Activated T-cell treated with anti-CD3 and anti-CD28 coated beads, Interleukin-2, amount 50 U/mL, for 72 hours (primary cell): ENCODE results near the gene AIDA. TPM values are rescaled to one million over a fixed set of nuclear protein-coding genes. Genes with fewer than 3 reads are reported as not detected.

Source experiments
- ATAC-seq, 2 donors: fragments of 150-1000 bp; cut with Tn5 transposase; replicated peaks in 1 of 2; 2 replicates each; pipeline ENCODE4 v1.10.0; 2021; ENCODE audit warnings: moderate library complexity in 2 of 2, mild to moderate bottlenecking in 1 of 2
- DNase-seq, 2 donors: peaks; one replicate each; pipeline ENCODE4 v3.0.0; 2021 to 2022; ENCODE audit warnings: mixed read lengths in 1 of 2
- H3K27ac Mint-ChIP-seq: one replicate; pipeline ENCODE4 v1.8.0; 2022; ENCODE audit warnings: mild to moderate bottlenecking, moderate library complexity, mixed read lengths
- H3K27me3 Mint-ChIP-seq: one replicate; pipeline ENCODE4 v1.8.0; 2022; ENCODE audit warnings: low read depth, mixed read lengths
- H3K36me3 Mint-ChIP-seq, 2 donors: one replicate each; pipeline ENCODE4 v1.8.0; 2022; ENCODE audit warnings: mixed read lengths in 2 of 2, mild to moderate bottlenecking in 1 of 2; ENCODE audit not compliant: insufficient read depth in 2 of 2
- H3K4me1 Mint-ChIP-seq: one replicate; pipeline ENCODE4 v1.8.0; 2022; ENCODE audit warnings: low read depth, mixed read lengths
- H3K4me3 Mint-ChIP-seq, 2 donors: one replicate each; pipeline ENCODE4 v1.8.0; 2022; ENCODE audit warnings: mild to moderate bottlenecking in 2 of 2, mixed read lengths in 2 of 2, moderate library complexity in 2 of 2
- H3K9me3 Mint-ChIP-seq, 2 donors: one replicate each; pipeline ENCODE4 v1.8.0; 2022; ENCODE audit warnings: mixed read lengths in 2 of 2
- total RNA-seq, 2 donors: library from RNA; stranded (reverse); gene quantifications; one replicate each; pipeline ENCODE4 v1.2.3, GENCODE V29; 2022

AIDA gene
- total RNA-seq, 2 donors from 2014 or later: 49.5 to 57.1 TPM

- Mint-ChIP-seq H3K27ac (peak overlapping the region; percentile 86), H3K9me3 (no peaks in the 10 kb centered on the region), H3K36me3 (peaks cover 29 to 57% of the 10 kb centered on the region in 2 donors), H3K4me1 (peaks cover 66% of the 10 kb centered on the region), H3K4me3 (peak overlapping the region; percentile 55 to 64), H3K27me3 (no peaks in the 10 kb centered on the region)
- ATAC-seq (peak; percentile 88 to 91), DNase-seq (peak; percentile 47 to 49)
These were observed 59.0 kb downstream of the AIDA start for GRCh38 chr1:222653178-222653827.

GRCh38 chr1:222652676-222653075 is 59.6 kb downstream of the AIDA start:
- DNase-seq (no peak), ATAC-seq (no peak)
- H3K4me1 Mint-ChIP-seq: peaks cover 66% of the 10 kb centered on the region
- H3K4me3 Mint-ChIP-seq: peak overlapping the region; percentile 55 to 64
- peak overlapping the region; percentile 69 for H3K27ac Mint-ChIP-seq
- H3K27me3 Mint-ChIP-seq: no peaks in the 10 kb centered on the region
- H3K9me3 Mint-ChIP-seq: no peaks in the 10 kb centered on the region
- peaks cover 25 to 57% of the 10 kb centered on the region in 2 donors for H3K36me3 Mint-ChIP-seq

GRCh38 chr1:222644636-222644980 is 67.7 kb downstream of the AIDA start:
- DNase-seq (no peak), ATAC-seq (peak in 1 of 2 donors; percentile 15)
- H3K4me1 Mint-ChIP-seq: peaks cover 41% of the 10 kb centered on the region

DNA sequence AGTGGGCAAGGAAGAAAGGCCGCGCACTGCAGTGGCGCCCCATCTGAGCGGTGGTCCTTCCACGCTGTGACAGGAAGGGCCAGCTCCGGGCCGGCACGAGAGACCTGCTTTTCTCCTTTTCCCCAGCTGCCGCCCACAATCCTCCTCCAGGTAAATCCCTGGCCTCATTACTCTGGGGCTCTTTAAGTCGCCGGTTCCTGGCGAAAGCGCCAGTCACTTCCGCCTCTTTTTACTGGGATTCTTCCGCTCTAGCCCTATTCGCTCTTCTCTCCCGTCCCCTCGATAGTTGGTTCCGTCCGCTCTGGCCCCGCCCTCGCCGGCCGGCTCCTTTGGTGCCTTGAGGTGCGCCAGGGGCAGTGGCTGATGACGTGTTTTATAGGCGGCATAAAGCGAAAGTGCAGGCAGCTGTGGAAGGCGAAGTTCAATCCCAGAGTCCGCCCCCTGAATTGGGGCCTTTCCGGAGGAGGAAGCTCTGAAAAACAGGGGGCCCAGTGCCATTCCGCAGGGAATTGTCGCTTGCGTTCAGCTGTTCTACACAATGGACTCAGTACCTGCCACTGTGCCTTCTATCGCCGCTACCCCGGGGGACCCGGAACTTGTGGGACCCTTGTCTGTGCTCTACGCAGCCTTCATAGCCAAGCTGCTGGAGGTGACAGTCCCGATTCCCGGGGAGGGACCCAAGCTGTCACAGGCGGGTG is 68.2 kb downstream of the AIDA start:
- Mint-ChIP-seq H3K4me3 (peak overlapping the region; percentile 84 to 98), H3K27ac (peak overlapping the region; percentile 89), H3K36me3 (peaks cover 1 to 14% of the 10 kb centered on the region in 2 donors)

More at GRCh38 chr1:222644636-222644980, 67.7 kb downstream of the AIDA start:
- Mint-ChIP-seq H3K27me3 (no peaks in the 10 kb centered on the region), H3K4me3 (peak overlapping the region; percentile 84 to 98), H3K9me3 (no peaks in the 10 kb centered on the region), H3K27ac (peak overlapping the region; percentile 89), H3K36me3 (peaks cover 1 to 14% of the 10 kb centered on the region in 2 donors)

DNA sequence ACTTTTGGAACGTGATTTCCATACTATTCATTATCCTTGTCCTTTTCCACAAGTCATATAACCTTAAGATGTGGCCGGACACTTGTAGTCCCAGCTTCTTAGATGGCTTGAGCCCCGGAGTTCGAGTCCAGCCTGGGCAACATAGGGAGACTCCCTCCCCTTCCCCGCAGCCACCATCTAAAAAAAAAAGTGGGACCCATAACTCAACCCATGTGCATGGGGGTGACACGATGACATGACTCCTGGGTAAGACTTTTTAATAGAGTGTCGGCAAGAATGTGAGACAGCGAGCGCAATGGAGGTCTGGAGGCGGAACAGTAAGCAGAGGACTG is 68.7 kb downstream of the AIDA start:
- Mint-ChIP-seq H3K4me1 (peaks cover 36% of the 10 kb centered on the region), H3K4me3 (peak overlapping the region; percentile 84 to 98), H3K27ac (peak overlapping the region; percentile 89), H3K27me3 (no peaks in the 10 kb centered on the region), H3K36me3 (peaks cover 2 to 14% of the 10 kb centered on the region in 2 donors), H3K9me3 (no peaks in the 10 kb centered on the region)
- ATAC-seq (no peak), DNase-seq (no peak)

More for the DNA sequence above, 68.2 kb downstream of the AIDA start:
- peak; percentile 97 to 98 for DNase-seq
- no peaks in the 10 kb centered on the region for H3K27me3 Mint-ChIP-seq
- ATAC-seq: peak; percentile 98
- no peaks in the 10 kb centered on the region for H3K9me3 Mint-ChIP-seq
- peaks cover 41% of the 10 kb centered on the region for H3K4me1 Mint-ChIP-seq

DNA sequence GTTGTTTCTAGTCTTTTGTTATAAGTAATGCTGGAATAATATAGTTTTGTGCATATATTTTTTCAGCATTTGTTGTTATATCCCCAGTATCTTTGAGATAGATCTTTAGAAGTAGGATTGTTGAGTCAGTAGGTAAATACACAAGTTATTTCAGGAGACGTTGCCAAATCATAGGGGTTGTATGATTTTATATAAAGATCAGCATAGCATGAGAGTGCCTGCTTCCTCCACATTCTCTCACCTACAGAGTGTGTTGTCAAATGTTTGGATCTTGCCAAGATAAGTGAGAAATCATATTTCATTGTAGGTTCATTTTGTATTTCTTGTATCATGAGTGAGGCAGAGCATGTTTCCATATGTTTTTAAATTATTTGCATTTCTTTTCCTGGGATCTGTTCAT is 69.8 kb downstream of the AIDA start:
- DNase-seq (no peak), ATAC-seq (no peak)
- Mint-ChIP-seq H3K36me3 (peaks cover 2 to 10% of the 10 kb centered on the region in 2 donors), H3K9me3 (no peaks in the 10 kb centered on the region), H3K27ac (no peak overlapping the region), H3K4me3 (peak overlapping the region; percentile 33 to 39), H3K4me1 (peaks cover 36% of the 10 kb centered on the region), H3K27me3 (no peaks in the 10 kb centered on the region)

- Mint-ChIP-seq H3K9me3 (no peaks in the 10 kb centered on the region), H3K27me3 (no peaks in the 10 kb centered on the region), H3K4me1 (peaks cover 36% of the 10 kb centered on the region), H3K4me3 (no peak overlapping the region), H3K36me3 (peaks cover 2 to 13% of the 10 kb centered on the region in 2 donors), H3K27ac (no peak overlapping the region)
- ATAC-seq (no peak), DNase-seq (no peak)
These were observed 70.9 kb downstream of the AIDA start for GRCh38 chr1:222641269-222641948.

- Mint-ChIP-seq H3K4me3 (no peak overlapping the region), H3K9me3 (no peaks in the 10 kb centered on the region), H3K27ac (no peak overlapping the region), H3K27me3 (no peaks in the 10 kb centered on the region), H3K4me1 (no peaks in the 10 kb centered on the region), H3K36me3 (peaks cover 2 to 16% of the 10 kb centered on the region in 2 donors)
- peak; percentile 69 to 78 for ATAC-seq
- peak; percentile 64 to 82 for DNase-seq
These were observed 77.9 kb downstream of the AIDA start for GRCh38 chr1:222634180-222635013.

- Mint-ChIP-seq H3K27ac (no peak overlapping the region), H3K36me3 (peaks cover 2 to 23% of the 10 kb centered on the region in 2 donors), H3K9me3 (no peaks in the 10 kb centered on the region), H3K27me3 (no peaks in the 10 kb centered on the region), H3K4me3 (no peak overlapping the region), H3K4me1 (no peaks in the 10 kb centered on the region)
- ATAC-seq (no peak), DNase-seq (no peak)
These were observed 79.5 kb downstream of the AIDA start for GRCh38 chr1:222632749-222633148.

DNA sequence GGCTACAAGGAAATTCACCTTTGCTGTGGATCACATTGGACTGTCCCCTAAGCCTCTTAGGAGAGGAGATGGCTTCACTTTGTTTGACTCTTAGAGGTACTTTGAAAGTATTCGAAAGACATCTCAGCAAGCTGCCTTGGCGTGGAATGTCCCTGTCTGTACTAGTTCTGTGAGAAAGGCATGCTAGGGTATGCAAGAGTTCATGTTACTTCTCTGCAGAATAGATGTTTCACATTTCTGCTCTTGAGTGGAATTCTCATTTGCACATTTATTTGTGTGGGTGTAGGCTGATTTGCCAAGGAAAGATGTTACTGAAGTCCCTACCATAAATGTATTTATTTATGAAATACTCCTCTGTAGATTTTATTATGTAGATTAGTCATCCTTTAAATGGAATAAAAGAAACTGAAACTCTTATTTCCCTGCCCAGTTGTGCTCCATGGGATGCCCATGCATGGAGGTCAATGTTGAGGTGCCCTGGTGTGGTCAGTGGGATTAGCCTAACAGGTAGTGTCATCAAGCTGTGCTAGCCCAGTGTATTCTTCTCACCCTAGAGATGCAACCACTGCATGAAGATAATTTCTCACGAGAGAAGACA is 80.6 kb downstream of the AIDA start:
- Mint-ChIP-seq H3K36me3 (peaks cover 2 to 24% of the 10 kb centered on the region in 2 donors), H3K4me3 (no peak overlapping the region), H3K27ac (no peak overlapping the region), H3K4me1 (no peaks in the 10 kb centered on the region), H3K9me3 (no peaks in the 10 kb centered on the region), H3K27me3 (no peaks in the 10 kb centered on the region)
- no peak for DNase-seq
- no peak for ATAC-seq

GRCh38 chr1:222629921-222630535 is 82.3 kb downstream of the AIDA start:
- Mint-ChIP-seq H3K4me3 (no peak overlapping the region), H3K27me3 (no peaks in the 10 kb centered on the region), H3K4me1 (no peaks in the 10 kb centered on the region), H3K36me3 (peaks cover 2 to 23% of the 10 kb centered on the region in 2 donors), H3K27ac (no peak overlapping the region), H3K9me3 (no peaks in the 10 kb centered on the region)
- DNase-seq (no peak), ATAC-seq (no peak)

DNA sequence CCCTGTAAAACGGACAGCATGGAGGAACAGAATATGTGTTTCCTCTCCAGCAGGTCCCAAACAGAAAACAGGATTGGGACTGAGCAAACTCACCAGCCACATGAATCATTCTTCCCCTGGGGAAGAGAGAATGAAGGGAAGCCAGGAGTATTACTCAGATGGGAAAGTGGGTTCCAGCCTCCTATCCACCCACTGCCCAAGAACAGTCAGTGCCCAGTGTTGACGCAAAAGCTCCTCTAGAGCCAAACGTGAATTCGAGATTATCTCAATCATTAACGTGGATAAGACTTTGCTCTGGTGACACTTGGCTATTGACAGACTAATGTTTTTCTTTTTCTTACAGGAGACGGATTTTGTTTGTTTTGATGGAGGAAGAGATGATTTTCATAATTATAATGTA is 85.1 kb downstream of the AIDA start:
- H3K27me3 Mint-ChIP-seq: no peaks in the 10 kb centered on the region
- no peaks in the 10 kb centered on the region for H3K9me3 Mint-ChIP-seq
- DNase-seq (no peak), ATAC-seq (no peak)
- H3K4me3 Mint-ChIP-seq: no peak overlapping the region
- no peak overlapping the region for H3K27ac Mint-ChIP-seq
- H3K4me1 Mint-ChIP-seq: no peaks in the 10 kb centered on the region
- H3K36me3 Mint-ChIP-seq: peaks cover 4 to 19% of the 10 kb centered on the region in 2 donors
